Common myeloid progenitor, CD34-positive (primary cell): ENCODE data around the gene CFAP74.

ENCODE experiments used
- CTCF ChIA-PET: fragments of 350-600 bp; sonication (Branson Sonifier 250); formaldehyde crosslinking; loops from one replicate; lab custom pipeline; 2021; ENCODE audit warnings: antibody characterized with exemption; lab: Charles Lee
- POLR2A ChIA-PET: fragments of 350-600 bp; sonication (Branson Sonifier 250); formaldehyde crosslinking; loops from one replicate; lab custom pipeline; 2021; ENCODE audit warnings: antibody characterized with exemption; lab: Charles Lee
- DNase-seq, 3 donors: peaks; one replicate each; pipeline versions ENCODE4 v3.0.0 to v3.0.0-alpha.2; 2013
- H3K27ac ChIP-seq, 2 experiments: 1 replicate in 1 of 2; 2 replicates in 1 of 2; pipeline ENCODE4 v1.7.0; 2013; ENCODE audit warnings: inconsistent platforms in 2 of 2, low read length in 2 of 2, mild to moderate bottlenecking in 2 of 2, low read depth in 1 of 2, moderate library complexity in 1 of 2; ENCODE audit not compliant: severe bottlenecking in 2 of 2, insufficient read depth in 1 of 2, poor library complexity in 1 of 2
- H3K27me3 ChIP-seq, 5 experiments: replicated peaks in 2 of 5; 1 replicate in 3 of 5; 2 replicates in 2 of 5; pipeline versions ENCODE4 v1.6.1 to v1.7.0; 2013; ENCODE audit warnings: low read length in 4 of 5, mild to moderate bottlenecking in 2 of 5, moderate library complexity in 2 of 5, inconsistent platforms in 1 of 5; ENCODE audit not compliant: insufficient read depth in 5 of 5, control insufficient read depth in 4 of 5
- H3K36me3 ChIP-seq, 4 experiments: 1 replicate in 2 of 4; 2 replicates in 2 of 4; pipeline versions ENCODE4 v1.6.1 to v1.7.0; 2013; ENCODE audit warnings: low read length in 3 of 4, control low read depth in 1 of 4, mild to moderate bottlenecking in 1 of 4; ENCODE audit not compliant: control insufficient read depth in 4 of 4, insufficient read depth in 4 of 4
- H3K4me1 ChIP-seq, 4 experiments: 1 replicate in 3 of 4; 2 replicates in 1 of 4; pipeline versions ENCODE4 v1.6.1 to v1.7.1; 2013; ENCODE audit warnings: low read length in 3 of 4, mild to moderate bottlenecking in 3 of 4, control low read depth in 1 of 4, inconsistent platforms in 1 of 4, moderate library complexity in 1 of 4; ENCODE audit not compliant: control insufficient read depth in 4 of 4, insufficient read depth in 4 of 4; ENCODE audit errors: control extremely low read depth in 1 of 4
- H3K4me3 ChIP-seq, 7 experiments: 1 replicate in 4 of 7; 2 replicates in 3 of 7; pipeline versions ENCODE4 v1.5.1 to v1.7.0; 2013; ENCODE audit warnings: mild to moderate bottlenecking in 7 of 7, low read length in 6 of 7, moderate library complexity in 6 of 7, inconsistent platforms in 2 of 7, low read depth in 2 of 7, control low read depth in 1 of 7; ENCODE audit not compliant: insufficient read depth in 4 of 7, control insufficient read depth in 1 of 7; ENCODE audit errors: extremely low read depth in 1 of 7
- H3K9me3 ChIP-seq, 5 experiments: 1 replicate in 4 of 5; 2 replicates in 1 of 5; pipeline versions ENCODE4 v1.6.1 to v1.7.1; 2013; ENCODE audit warnings: low read length in 4 of 5, mild to moderate bottlenecking in 2 of 5, inconsistent platforms in 1 of 5, low read depth in 1 of 5, moderate library complexity in 1 of 5; ENCODE audit not compliant: control insufficient read depth in 4 of 5, insufficient read depth in 2 of 5; ENCODE audit errors: control extremely low read depth in 1 of 5
- WGBS: methylation state at CpG from one replicate; pipeline ENCODE4 v1.1.5; 2013; ENCODE audit not compliant: insufficient coverage; 5-methylcytosine and 5-hydroxymethylcytosine counted together

The CFAP74 gene

GRCh38 chr1:1954831-1955441 is 48.6 kb downstream of the CFAP74 start:
- H3K4me3 ChIP-seq, result no peak overlapping the region
- H3K27ac ChIP-seq, result no peak overlapping the region
- H3K36me3 ChIP-seq, result no peaks in the 10 kb centered on the region
- peaks cover 0 to 7% (median 2%) of the 10 kb centered on the region in 4 experiments for H3K4me1 ChIP-seq
- no peak for DNase-seq
- WGBS, result 91% methylated on average over 46 of the region's 46 CpGs
- peaks cover 0 to 11% (median 2%) of the 10 kb centered on the region in 5 experiments for H3K27me3 ChIP-seq
- ChIA-PET CTCF (interaction anchor here (1.7 to 12.7 kb wide), 3 partner anchors 11 to 88 kb away, joined by 4 to 144 read pairs (median 10); no protein-coding TSS in a partner anchor), POLR2A (no interaction called here)
- H3K9me3 ChIP-seq, result peaks cover 0 to 10% (median 3%) of the 10 kb centered on the region in 5 experiments

- Histone ChIP-seq H3K4me1 (peaks cover 0 to 1% (median 0%) of the 10 kb centered on the region in 4 experiments), H3K27me3 (peaks cover 0 to 8% (median 0%) of the 10 kb centered on the region in 5 experiments), H3K36me3 (no peaks in the 10 kb centered on the region), H3K9me3 (peaks cover 0 to 10% (median 3%) of the 10 kb centered on the region in 5 experiments), H3K27ac (no peak overlapping the region), H3K4me3 (no peak overlapping the region)
- DNase-seq, result no peak
- POLR2A ChIA-PET, result no interaction called here
- WGBS, result 91% methylated on average over 8 of the region's 9 CpGs
- CTCF ChIA-PET, result interaction anchor here (2.0 to 12.7 kb wide), 2 partner anchors 10 to 89 kb away, joined by 10 to 144 read pairs; no protein-coding TSS in a partner anchor
These were observed 49.6 kb downstream of the CFAP74 start for GRCh38 chr1:1954015-1954414.

- POLR2A ChIA-PET, result no interaction called here
- Histone ChIP-seq H3K27ac (no peak overlapping the region), H3K4me3 (no peak overlapping the region), H3K36me3 (no peaks in the 10 kb centered on the region), H3K27me3 (no peaks in the 10 kb centered on the region), H3K9me3 (peaks cover 0 to 10% (median 3%) of the 10 kb centered on the region in 5 experiments), H3K4me1 (no peaks in the 10 kb centered on the region)
- no CpG with 5 or more reads among the region's 5 CpGs for WGBS
- DNase-seq, result no peak
- CTCF ChIA-PET, result interaction anchor here (0.7 kb wide), 1 partner anchor 36 kb away, joined by 3 read pairs; the partner anchor contains the start of gene CALML6
These were observed 52.6 kb downstream of the CFAP74 start for GRCh38 chr1:1950940-1951339.

- no peak overlapping the region for H3K4me3 ChIP-seq
- no CpG with 5 or more reads among the region's 1 CpG for WGBS
- peaks cover 0 to 5% (median 4%) of the 10 kb centered on the region in 4 experiments for H3K4me1 ChIP-seq
- ChIA-PET CTCF (interaction anchor here (2.7 kb wide), 1 partner anchor 96 kb away, joined by 22 read pairs; no protein-coding TSS in a partner anchor), POLR2A (no interaction called here)
- H3K9me3 ChIP-seq, result peaks cover 0 to 10% (median 3%) of the 10 kb centered on the region in 5 experiments
- H3K27me3 ChIP-seq, result no peaks in the 10 kb centered on the region
- no peaks in the 10 kb centered on the region for H3K36me3 ChIP-seq
- no peak for DNase-seq
- no peak overlapping the region for H3K27ac ChIP-seq
These were observed 54.8 kb downstream of the CFAP74 start for GRCh38 chr1:1948783-1949182.

GRCh38 chr1:1947493-1947892 is 56.1 kb downstream of the CFAP74 start:
- Histone ChIP-seq H3K27ac (no peak overlapping the region), H3K36me3 (no peaks in the 10 kb centered on the region), H3K27me3 (no peaks in the 10 kb centered on the region), H3K4me1 (peaks cover 0 to 5% (median 4%) of the 10 kb centered on the region in 4 experiments), H3K4me3 (no peak overlapping the region), H3K9me3 (peaks cover 0 to 10% (median 3%) of the 10 kb centered on the region in 5 experiments)
- POLR2A ChIA-PET, result interaction anchor here (0.6 kb wide), 1 partner anchor 668 kb away, joined by 3 read pairs; no protein-coding TSS in a partner anchor
- CTCF ChIA-PET, result interaction anchor here (0.6 to 2.7 kb wide), 2 partner anchors 94 to 98 kb away, joined by 3 to 22 read pairs; no protein-coding TSS in a partner anchor
- no peak for DNase-seq
- WGBS, result 90% methylated on average over 14 of the region's 14 CpGs

GRCh38 chr1:1946540-1946939 is 57.0 kb downstream of the CFAP74 start:
- Histone ChIP-seq H3K36me3 (no peaks in the 10 kb centered on the region), H3K4me3 (no peak overlapping the region), H3K9me3 (peaks cover 0 to 10% (median 3%) of the 10 kb centered on the region in 5 experiments), H3K4me1 (peaks cover 0 to 5% (median 4%) of the 10 kb centered on the region in 4 experiments), H3K27me3 (peaks cover 0 to 5% (median 0%) of the 10 kb centered on the region in 5 experiments), H3K27ac (no peak overlapping the region)
- ChIA-PET POLR2A (no interaction called here), CTCF (interaction anchor here (0.9 to 2.7 kb wide), 2 partner anchors 30 to 99 kb away, joined by 3 to 22 read pairs; no protein-coding TSS in a partner anchor)
- DNase-seq, result no peak
- 91% methylated on average over 7 of the region's 11 CpGs for WGBS
